ENCODE measurements around the gene PIWIL4. TPM values are rescaled to one million over a fixed set of nuclear protein-coding genes. Genes with fewer than 3 reads are reported as not detected.

PIWIL4 gene
- total and polyA plus RNA-seq, 2 of the 8 experiments (the other 6 are each of a cell fraction or from before 2014, with no cell fraction given): 0.51 to 0.52 TPM

GRCh38 chr11:94557992-94558391 is 9.2 kb upstream of the PIWIL4 start:
- Histone ChIP-seq H3K14ac (ENCODE audit: insufficient read length) (no peak overlapping the region), H3K79me2 (ENCODE audit: control insufficient read depth in 1 of 2, insufficient read depth in 2 of 2, low read length in 2 of 2) (no peaks in the 10 kb centered on the region), H3K36me3 (ENCODE audit: control insufficient read depth in 2 of 4, insufficient read depth in 4 of 4, low read length in 3 of 4) (no peaks in the 10 kb centered on the region), H3K23me2 (ENCODE audit: low read depth, low read length) (no peaks in the 10 kb centered on the region), H4K91ac (replicated peaks; ENCODE audit: insufficient read length, low read length) (no peak overlapping the region), H2BK12ac (ENCODE audit: low read depth, low read length) (no peak overlapping the region), H4K20me1 (replicated peaks in 1 of 2; ENCODE audit: control insufficient read depth in 1 of 2, insufficient read depth in 2 of 2, low read length in 2 of 2) (no peaks in the 10 kb centered on the region), H2BK5ac (ENCODE audit: low read depth, low read length) (no peak overlapping the region), H3K56ac (replicated peaks; ENCODE audit: insufficient read length, low read depth, low read length) (no peak overlapping the region), H3K4ac (replicated peaks; ENCODE audit: insufficient read length, low read depth, low read length) (no peak overlapping the region), H4K5ac (ENCODE audit: insufficient read length, low read depth, low read length) (no peak overlapping the region), H3K27me3 (replicated peaks in 1 of 4; ENCODE audit: control insufficient read depth in 3 of 4, extremely low read depth in 1 of 4, insufficient read depth in 3 of 4, low read length in 3 of 4) (no peaks in the 10 kb centered on the region; a peak in 1 of 7 replicates), H2BK15ac (ENCODE audit: low read length) (no peak overlapping the region), H3K18ac (ENCODE audit: extremely low read depth, low read length) (no peak overlapping the region), H2BK20ac (ENCODE audit: low read length) (no peak overlapping the region), H4K8ac (ENCODE audit: extremely low read depth, insufficient read depth, low read length) (no peak overlapping the region), H2AFZ (ENCODE audit: low read length) (no peak overlapping the region), H3K27ac (ENCODE audit: low read depth, low read length) (no peak overlapping the region), H3K4me1 (replicated peaks in 1 of 4; ENCODE audit: control insufficient read depth in 3 of 4, insufficient read depth in 4 of 4, low read length in 3 of 4) (peaks cover 0 to 3% (median 0%) of the 10 kb centered on the region in 4 experiments; a peak in 1 of 7 replicates), H3K4me2 (ENCODE audit: insufficient read depth in 1 of 2, low read depth in 2 of 2, low read length in 2 of 2) (no peak overlapping the region), H3K9me3 (ENCODE audit: insufficient read depth in 2 of 2, low read depth in 1 of 2, low read length in 1 of 2) (no peaks in the 10 kb centered on the region), H3K79me1 (ENCODE audit: low read depth, low read length) (no peaks in the 10 kb centered on the region), H2AK5ac (ENCODE audit: low read depth, low read length) (no peak overlapping the region), H2BK120ac (replicated peaks; ENCODE audit: low read depth, low read length) (no peak overlapping the region), H3K4me3 (ENCODE audit: extremely low read depth in 1 of 4, insufficient read depth in 2 of 4, low read depth in 3 of 4, low read length in 4 of 4) (no peak overlapping the region), H3K9ac (replicated peaks in 1 of 4; ENCODE audit: extremely low read depth in 1 of 4, low read depth in 3 of 4, low read length in 3 of 4) (no peak overlapping the region), H3K23ac (ENCODE audit: insufficient read length) (no peak overlapping the region)
- no peak for FAIRE-seq
- POLR2A ChIA-PET (ENCODE audit: partially characterized antibody): no interaction called here
- no peak for TF ChIP-seq SIRT6 (IDR thresholded peaks at IDR 0.05; ENCODE audit: low read length)
- no peak for TF ChIP-seq HDAC2 (IDR thresholded peaks at IDR 0.05; ENCODE audit: borderline replicate concordance in 1 of 2, low read depth in 2 of 2, low read length in 2 of 2)
- no peak for TF ChIP-seq FOSL1 (IDR thresholded peaks at IDR 0.05; ENCODE audit: insufficient read depth, low read depth, low read length)
- TF ChIP-seq ZNF274 (IDR thresholded peaks at IDR 0.05; ENCODE audit: borderline replicate concordance, extremely low read depth, low read length): no peak
- no peak for TF ChIP-seq SUZ12 (IDR thresholded peaks at IDR 0.05; ENCODE audit: low read length)
- TF ChIP-seq CHD1 (IDR thresholded peaks at IDR 0.05; ENCODE audit: low read depth, low read length): no peak
- no peak for TF ChIP-seq CEBPB (IDR thresholded peaks at IDR 0.05; ENCODE audit: low read depth, low read length)
- no peak for TF ChIP-seq E2F6 (IDR thresholded peaks at IDR 0.05)
- no peak for TF ChIP-seq SRF (IDR thresholded peaks at IDR 0.05; ENCODE audit: low read depth, low read length)
- no peak for TF ChIP-seq JUN (IDR thresholded peaks at IDR 0.05; ENCODE audit: low read depth, low read length)
- DNase-seq (ENCODE audit: low read depth in 1 of 2, low spot score in 2 of 2): no peak
- CTCF ChIA-PET (ENCODE audit: partially characterized antibody): interaction anchor here (1.3 kb wide), 2 partner anchors 39 to 44 kb away, joined by 3 read pairs; no protein-coding TSS in a partner anchor
- 83% methylated on average over 1 of the region's 1 CpG; no CpG with 5 or more reads in 1 of the 2 experiments for WGBS, 2 experiments (ENCODE audit: extremely low coverage in 1 of 2, insufficient coverage in 1 of 2, insufficient read length in 1 of 2, insufficient replicate concordance in 2 of 2, low coverage in 1 of 2, low lambda C conversion rate in 2 of 2, missing lambda C conversion rate in 1 of 2)
